HepG2 (cell line): ENCODE data around the gene SETD5. TPM values are rescaled to one million over a fixed set of nuclear protein-coding genes. Genes with fewer than 3 reads are reported as not detected.

Source experiments
- HNF1A ChIP-seq, 2 experiments: sonication (generic) in 1 of 2; formaldehyde crosslinking in 1 of 2; IDR thresholded peaks; 2 replicates each; pipeline versions ENCODE4 v1.4.0 to v1.6.1; 2016 to 2020; ENCODE audit warnings: borderline replicate concordance in 1 of 2, low read depth in 1 of 2, mild to moderate bottlenecking in 1 of 2, missing genetic modification reagents in 1 of 2
- KIAA2018 ChIP-seq: sonication (generic); formaldehyde crosslinking; IDR thresholded peaks from 2 replicates; pipeline ENCODE4 v1.5.0; 2020; ENCODE audit warnings: mild to moderate bottlenecking, missing genetic modification reagents, borderline replicate concordance
- NR2C2 ChIP-seq: sonication (generic); formaldehyde crosslinking; IDR thresholded peaks from 2 replicates; pipeline ENCODE4 v1.4.0; 2020; ENCODE audit warnings: missing genetic modification reagents, mild to moderate bottlenecking, moderate library complexity, borderline replicate concordance
- TGIF2 ChIP-seq: IDR thresholded peaks from 2 replicates; pipeline ENCODE4 v1.6.1; 2016; ENCODE audit warnings: control low read depth, missing compliant biosample characterization
- ZGPAT ChIP-seq: IDR thresholded peaks from 2 replicates; pipeline ENCODE4 v1.6.1; 2016; ENCODE audit warnings: mild to moderate bottlenecking
- ZNF276 ChIP-seq: sonication (generic); formaldehyde crosslinking; IDR thresholded peaks from 2 replicates; pipeline ENCODE4 v1.4.0; 2020; ENCODE audit warnings: mild to moderate bottlenecking, low read depth, missing genetic modification reagents
- ZNF331 ChIP-seq: sonication (generic); formaldehyde crosslinking; IDR thresholded peaks from 2 replicates; pipeline ENCODE4 v1.4.0; 2020; ENCODE audit warnings: missing genetic modification reagents
- polyA plus RNA-seq, 8 experiments: library from polyadenylated mRNA; depleted of rRNA in 3 of 8; stranded (reverse) in 7 of 8; unstranded in 1 of 8; fragments of >200 nt; fragmentation: Illumina TruSeq in 4 of 8; extraction: Trizol in 4 of 8; gene quantifications; 2 replicates each; pipeline versions ENCODE4 v1.2.1 to v1.2.3, GENCODE V29; 2011 to 2016; ENCODE audit warnings: low read depth in 4 of 8, missing spikeins in 1 of 8, mixed read lengths in 1 of 8; ENCODE audit not compliant: insufficient read depth in 1 of 8
- total RNA-seq, 5 experiments: library from RNA; depleted of rRNA; stranded (reverse); fragments of >200 nt; fragmentation: Illumina TruSeq; extraction: Trizol; gene quantifications; 2 replicates each; pipeline ENCODE4 v1.2.3, GENCODE V29; 2016; ENCODE audit warnings: low read depth in 1 of 5
- TF ChIP-seq, protein P1 (sequence below): sonication (generic); formaldehyde crosslinking; IDR thresholded peaks from 2 replicates; pipeline ENCODE4 v1.5.0; 2020; ENCODE audit warnings: missing genetic modification reagents, mild to moderate bottlenecking, borderline replicate concordance

The SETD5 gene
- total and polyA plus RNA-seq, 2 of the 13 experiments (the other 11 are each of a cell fraction or from before 2014, with no cell fraction given), result 46.8 to 95.8 TPM

- TF ChIP-seq, protein P1, sequence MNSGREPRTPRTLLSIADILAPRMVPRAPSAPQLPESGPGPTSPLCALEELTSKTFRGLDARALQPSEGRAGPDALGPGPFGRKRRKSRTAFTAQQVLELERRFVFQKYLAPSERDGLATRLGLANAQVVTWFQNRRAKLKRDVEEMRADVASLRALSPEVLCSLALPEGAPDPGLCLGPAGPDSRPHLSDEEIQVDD (CRISPR knock-in tag), result no peak
- no peak for TF ChIP-seq ZNF276 (CRISPR knock-in tag)
- peak; percentile 51; the same call in 1 of the 2 replicates for TF ChIP-seq TGIF2 (CRISPR knock-in tag)
- TF ChIP-seq ZNF331 (CRISPR knock-in tag), result peak; percentile 67
- TF ChIP-seq HNF1A (IDR thresholded peaks at IDR 0.05; ENCODE audit: low read depth), result 0 out of 2 replicates have a peak, but pooled peaks have one; percentile 16
- no peak for TF ChIP-seq HNF1A (CRISPR knock-in tag; IDR thresholded peaks at IDR 0.05; ENCODE audit: borderline replicate concordance)
- TF ChIP-seq ZGPAT (CRISPR knock-in tag), result peak; percentile 57; the same call in 1 of the 2 replicates
- TF ChIP-seq NR2C2 (CRISPR knock-in tag), result peak; percentile 58
- TF ChIP-seq KIAA2018 (CRISPR knock-in tag), result no peak
Observed at GRCh38 chr3:9352917-9353752, 44.3 kb upstream of the SETD5 start (continued).
